ENCODE results near the gene TXNDC15.

GRCh38 chr5:134857401-134857800 lies 16.8 kb upstream of the TXNDC15 start:
- TF ChIP-seq POLR2A (IDR thresholded peaks at IDR 0.05): no peak
- TF ChIP-seq, protein P1, sequence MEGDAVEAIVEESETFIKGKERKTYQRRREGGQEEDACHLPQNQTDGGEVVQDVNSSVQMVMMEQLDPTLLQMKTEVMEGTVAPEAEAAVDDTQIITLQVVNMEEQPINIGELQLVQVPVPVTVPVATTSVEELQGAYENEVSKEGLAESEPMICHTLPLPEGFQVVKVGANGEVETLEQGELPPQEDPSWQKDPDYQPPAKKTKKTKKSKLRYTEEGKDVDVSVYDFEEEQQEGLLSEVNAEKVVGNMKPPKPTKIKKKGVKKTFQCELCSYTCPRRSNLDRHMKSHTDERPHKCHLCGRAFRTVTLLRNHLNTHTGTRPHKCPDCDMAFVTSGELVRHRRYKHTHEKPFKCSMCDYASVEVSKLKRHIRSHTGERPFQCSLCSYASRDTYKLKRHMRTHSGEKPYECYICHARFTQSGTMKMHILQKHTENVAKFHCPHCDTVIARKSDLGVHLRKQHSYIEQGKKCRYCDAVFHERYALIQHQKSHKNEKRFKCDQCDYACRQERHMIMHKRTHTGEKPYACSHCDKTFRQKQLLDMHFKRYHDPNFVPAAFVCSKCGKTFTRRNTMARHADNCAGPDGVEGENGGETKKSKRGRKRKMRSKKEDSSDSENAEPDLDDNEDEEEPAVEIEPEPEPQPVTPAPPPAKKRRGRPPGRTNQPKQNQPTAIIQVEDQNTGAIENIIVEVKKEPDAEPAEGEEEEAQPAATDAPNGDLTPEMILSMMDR (IDR thresholded peaks at IDR 0.05): no peak

Measured in adrenal gland (tissue), 5 donors.